ENCODE data around the gene ZBTB40. TPM values are rescaled to one million over a fixed set of nuclear protein-coding genes. Genes with fewer than 3 reads are reported as not detected.

The ZBTB40 gene
- total and polyA plus RNA-seq, 9 of the 15 experiments (the other 6 are each of a cell fraction or from before 2014, with no cell fraction given), result 2.6 to 26.0 (median 18.8) TPM

GRCh38 chr1:22436948-22437347 lies 14.7 kb upstream of the ZBTB40 start:
- CTCF ChIA-PET (ENCODE audit: low intra/inter-chr PET ratio), result no interaction called here
- no peaks in the 10 kb centered on the region for H4K20me1 ChIP-seq (replicated peaks; ENCODE audit: control insufficient read depth, insufficient read depth, low read length)
- no peak overlapping the region for H3K9ac ChIP-seq (ENCODE audit: insufficient read depth in 1 of 2, low read depth in 2 of 2, low read length in 2 of 2)
- no TSS peak for BruUV-seq (replicated peaks)
- H3K79me2 ChIP-seq (ENCODE audit: control insufficient read depth, insufficient read depth, low read length), result no peaks in the 10 kb centered on the region
- no peaks in the 10 kb centered on the region for H3K36me3 ChIP-seq (ENCODE audit: control insufficient read depth, insufficient read depth, low read length)
- DNase-seq (ENCODE audit: extremely low read depth in 1 of 4, low spot score in 3 of 4) (no peak), ATAC-seq (no peak), FAIRE-seq (no peak)
- no peak overlapping the region for H3K27ac ChIP-seq (ENCODE audit: extremely low read depth, low read depth, low read length)
- peaks cover 3 to 5% of the 10 kb centered on the region in 2 experiments; a peak in 2 of 5 replicates for H3K27me3 ChIP-seq (ENCODE audit: control insufficient read depth in 2 of 2, insufficient read depth in 2 of 2, low read length in 2 of 2)
- in situ Hi-C loops (cut with MboI), result no loop called here
- POLR2A ChIA-PET, result no interaction called here
- 3% methylated on average over 2 of the region's 2 CpGs for WGBS (ENCODE audit: insufficient coverage, low coverage, missing lambda C conversion rate)
- H3K9me3 ChIP-seq (replicated peaks; ENCODE audit: control insufficient read depth, insufficient read depth, low read depth, low read length), result peaks cover 4% of the 10 kb centered on the region; the same call in 1 of the 2 replicates
- H3K4me1 ChIP-seq (replicated peaks in 1 of 2; ENCODE audit: control insufficient read depth in 2 of 2, insufficient read depth in 2 of 2, low read length in 2 of 2), result no peaks in the 10 kb centered on the region
- H2AFZ ChIP-seq (ENCODE audit: low read depth, low read length), result no peak overlapping the region
- no peak for TF ChIP-seq ATF1 (CRISPR knock-in tag; IDR thresholded peaks at IDR 0.05)
- peak; percentile 39 for TF ChIP-seq ATF1 (tag; IDR thresholded peaks at IDR 0.05)
- no peak for TF ChIP-seq FOXK2 (conservative IDR thresholded peaks at IDR 0.05 in 1 of 2, IDR thresholded peaks at IDR 0.05 in 1 of 2; ENCODE audit: low read depth in 2 of 2)
- no peak for TF ChIP-seq MAFG (tag; conservative IDR thresholded peaks at IDR 0.05)
- no peak for TF ChIP-seq NCOR1 (IDR thresholded peaks at IDR 0.05)
- no peak for TF ChIP-seq FOXJ3 (CRISPR knock-in tag; IDR thresholded peaks at IDR 0.05)
- 0 out of 2 replicates have a peak, but pooled peaks have one; percentile 48 for TF ChIP-seq ATF7 (IDR thresholded peaks at IDR 0.05)
- TF ChIP-seq HLTF (IDR thresholded peaks at IDR 0.05), result no peak
- TF ChIP-seq, protein P1, sequence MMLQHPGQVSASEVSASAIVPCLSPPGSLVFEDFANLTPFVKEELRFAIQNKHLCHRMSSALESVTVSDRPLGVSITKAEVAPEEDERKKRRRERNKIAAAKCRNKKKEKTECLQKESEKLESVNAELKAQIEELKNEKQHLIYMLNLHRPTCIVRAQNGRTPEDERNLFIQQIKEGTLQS (IDR thresholded peaks at IDR 0.05), result peak; percentile 75; the same call in 1 of the 2 replicates
- TF ChIP-seq, protein P1 (CRISPR knock-in tag; conservative IDR thresholded peaks at IDR 0.05), result no peak
- TF ChIP-seq JUND (IDR thresholded peaks at IDR 0.05; ENCODE audit: borderline replicate concordance, low read depth, low read length), result 0 out of 2 replicates have a peak, but pooled peaks have one; percentile 11
- peak; percentile 46; the same call in 1 of the 3 replicates for TF ChIP-seq JUND (tag; IDR thresholded peaks at IDR 0.05; ENCODE audit: borderline replicate concordance, low read depth, low read length)
- no peak for TF ChIP-seq DPF2 (IDR thresholded peaks at IDR 0.05)
- H3K9me1 ChIP-seq (ENCODE audit: control insufficient read depth, insufficient read depth, low read length), result no peaks in the 10 kb centered on the region
- H3K4me3 ChIP-seq, result no peak overlapping the region
- H3K4me2 ChIP-seq (ENCODE audit: insufficient read depth, low read length), result no peak overlapping the region
- intact Hi-C loops (cut with micrococcal nuclease), result no loop called here

Data from K562 (cell line).